ENCODE results near the gene CYTL1. TPM values are rescaled to one million over a fixed set of nuclear protein-coding genes. Genes with fewer than 3 reads are reported as not detected.
"Not testable (repeated sequence)": the region's sequence is repeated elsewhere in the genome, so short reads cannot be mapped to it uniquely, and the experiment has no call there.

The CYTL1 gene
- total RNA-seq, 1 donor, result 1.3 TPM

DNA sequence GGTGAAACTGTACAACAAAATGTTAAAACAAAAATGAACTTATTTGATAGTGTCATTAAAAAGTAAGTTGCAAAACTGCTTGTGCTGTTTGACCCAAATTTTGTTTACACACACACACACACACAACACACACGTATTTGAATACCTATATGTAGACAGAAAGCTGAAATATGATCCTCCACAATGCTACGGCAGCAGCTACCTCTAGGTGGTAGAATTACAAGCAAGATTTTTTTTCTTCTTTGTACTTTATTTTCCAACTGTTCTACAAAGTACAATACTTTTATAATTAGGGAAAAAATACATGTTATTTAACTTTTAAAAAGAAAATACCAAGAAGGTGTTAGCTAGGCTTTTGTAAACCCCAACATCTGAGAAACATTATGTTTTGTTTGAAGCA, 1.2 kb downstream of the CYTL1 start:
- no peak overlapping the region for H3K4me3 ChIP-seq (ENCODE audit: low read depth, low read length)
- TF ChIP-seq, protein P1, sequence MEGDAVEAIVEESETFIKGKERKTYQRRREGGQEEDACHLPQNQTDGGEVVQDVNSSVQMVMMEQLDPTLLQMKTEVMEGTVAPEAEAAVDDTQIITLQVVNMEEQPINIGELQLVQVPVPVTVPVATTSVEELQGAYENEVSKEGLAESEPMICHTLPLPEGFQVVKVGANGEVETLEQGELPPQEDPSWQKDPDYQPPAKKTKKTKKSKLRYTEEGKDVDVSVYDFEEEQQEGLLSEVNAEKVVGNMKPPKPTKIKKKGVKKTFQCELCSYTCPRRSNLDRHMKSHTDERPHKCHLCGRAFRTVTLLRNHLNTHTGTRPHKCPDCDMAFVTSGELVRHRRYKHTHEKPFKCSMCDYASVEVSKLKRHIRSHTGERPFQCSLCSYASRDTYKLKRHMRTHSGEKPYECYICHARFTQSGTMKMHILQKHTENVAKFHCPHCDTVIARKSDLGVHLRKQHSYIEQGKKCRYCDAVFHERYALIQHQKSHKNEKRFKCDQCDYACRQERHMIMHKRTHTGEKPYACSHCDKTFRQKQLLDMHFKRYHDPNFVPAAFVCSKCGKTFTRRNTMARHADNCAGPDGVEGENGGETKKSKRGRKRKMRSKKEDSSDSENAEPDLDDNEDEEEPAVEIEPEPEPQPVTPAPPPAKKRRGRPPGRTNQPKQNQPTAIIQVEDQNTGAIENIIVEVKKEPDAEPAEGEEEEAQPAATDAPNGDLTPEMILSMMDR (IDR thresholded peaks at IDR 0.05; ENCODE audit: insufficient read depth, low read depth, low read length), result peak; percentile 8
- DNase-seq (ENCODE audit: low read depth), result no peak

DNA sequence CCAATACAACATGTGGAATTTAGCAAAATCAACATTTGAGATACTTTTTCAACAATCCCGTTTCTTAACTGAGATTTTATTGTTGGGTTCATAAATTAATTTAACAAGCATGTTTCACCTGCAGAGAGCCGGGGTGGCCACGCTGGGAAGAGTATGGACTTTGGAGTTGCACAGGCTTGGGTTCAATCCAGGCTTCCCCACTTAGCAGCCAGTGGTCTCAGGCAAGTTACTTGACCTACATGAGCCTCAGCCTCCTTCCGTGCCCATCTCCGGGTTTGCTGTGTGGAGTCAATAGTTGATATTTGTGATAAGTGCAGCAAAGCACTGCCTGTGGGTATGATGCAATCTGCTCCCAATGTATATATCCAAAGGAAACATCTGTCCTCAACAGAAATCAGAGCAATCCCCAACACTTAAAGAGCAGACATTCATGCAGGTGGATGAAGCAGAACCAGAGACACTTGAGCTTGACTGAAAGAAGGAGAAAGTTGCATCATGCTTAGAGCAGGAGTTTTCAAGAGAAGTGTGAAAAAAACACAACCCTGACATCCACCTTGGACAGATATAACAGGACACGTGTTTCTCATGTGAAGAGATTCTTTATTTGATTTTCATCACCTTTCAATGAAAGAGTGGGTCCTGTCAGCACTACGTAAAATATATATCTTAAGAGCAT, 5.1 kb downstream of the CYTL1 start:
- TF ChIP-seq, protein P1 (IDR thresholded peaks at IDR 0.05; ENCODE audit: insufficient read depth, low read depth, low read length), result no peak
- H3K4me3 ChIP-seq (ENCODE audit: low read depth, low read length), result no peak overlapping the region
- peak; percentile 41 for DNase-seq (ENCODE audit: low read depth)

DNA sequence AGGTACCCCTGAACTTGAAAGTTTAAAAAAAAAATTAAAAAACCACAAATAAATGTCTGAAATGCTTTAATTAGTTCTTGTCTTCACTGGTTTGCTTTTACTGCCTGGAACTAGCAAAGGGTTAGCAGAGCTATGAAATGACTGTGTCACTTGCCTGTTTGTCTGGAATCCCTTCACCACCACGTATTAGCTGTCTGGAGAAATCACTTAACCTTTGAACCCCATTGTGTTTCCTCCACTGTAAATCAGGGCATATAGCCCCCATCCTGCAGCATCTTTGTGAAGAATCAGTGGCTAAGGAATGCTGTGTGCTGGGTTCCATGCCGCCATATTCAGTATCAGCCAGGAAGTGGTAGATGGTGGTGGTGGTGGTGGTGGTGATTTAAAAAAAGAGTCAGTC, 6.3 kb downstream of the CYTL1 start:
- no peak for DNase-seq (ENCODE audit: low read depth)
- TF ChIP-seq, protein P1 (IDR thresholded peaks at IDR 0.05; ENCODE audit: insufficient read depth, low read depth, low read length), result no peak

DNA sequence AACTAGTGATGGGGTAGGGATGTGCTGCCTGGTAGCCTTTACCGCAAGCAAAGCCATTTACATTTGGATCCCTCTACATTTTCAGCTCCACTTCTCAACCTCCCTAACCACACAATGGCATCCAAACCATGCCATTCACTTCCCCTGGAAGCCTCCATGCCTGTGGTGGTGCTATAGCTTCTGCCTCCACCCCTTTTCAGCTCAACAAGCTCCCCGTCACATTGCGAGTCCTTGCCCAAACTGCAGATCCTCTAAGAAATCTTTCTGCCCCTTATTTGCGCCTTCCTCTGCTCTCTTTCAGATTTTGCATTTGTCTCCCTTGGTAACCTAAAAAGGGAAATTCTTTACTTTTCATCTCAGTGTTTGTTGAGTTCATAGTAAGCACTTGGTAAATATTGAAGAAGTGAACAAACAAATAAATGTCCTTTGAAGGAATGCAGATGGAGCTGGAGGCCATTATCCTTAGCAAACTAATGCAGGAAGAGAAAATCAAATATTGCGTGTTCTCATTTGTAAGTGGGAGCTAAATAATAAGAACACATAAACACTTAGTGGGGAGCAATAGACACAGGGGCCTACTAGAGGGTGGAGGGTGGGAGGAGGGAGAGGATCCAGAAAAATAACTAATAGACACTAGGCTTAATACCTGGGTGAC, 6.9 kb downstream of the CYTL1 start:
- no peak overlapping the region for H3K4me3 ChIP-seq (ENCODE audit: low read depth, low read length)
- TF ChIP-seq, protein P1 (IDR thresholded peaks at IDR 0.05; ENCODE audit: insufficient read depth, low read depth, low read length), result no peak
- DNase-seq (ENCODE audit: low read depth), result no peak

More for the DNA sequence above, 6.3 kb downstream of the CYTL1 start:
- no peak overlapping the region for H3K4me3 ChIP-seq (ENCODE audit: low read depth, low read length)

DNA sequence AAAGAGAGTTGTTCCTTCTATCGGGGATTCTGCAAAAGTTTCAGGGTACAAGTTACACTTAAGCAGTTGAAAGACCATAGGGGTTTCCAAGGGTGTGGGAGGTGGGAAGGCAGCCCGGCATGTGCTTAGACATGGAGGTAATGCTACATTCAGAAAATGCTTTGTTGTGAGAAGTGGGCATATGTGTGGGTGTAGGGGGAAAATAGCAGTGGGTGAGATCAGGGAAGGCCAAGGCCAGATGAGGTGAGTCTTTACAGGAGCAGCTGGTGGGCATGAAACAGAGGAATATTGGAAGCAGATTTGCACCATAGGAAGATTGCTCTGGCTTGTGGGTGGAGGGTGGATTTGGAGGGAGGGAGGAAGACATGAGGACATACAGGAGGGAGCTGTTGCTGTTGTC, 8.3 kb downstream of the CYTL1 start:
- TF ChIP-seq, protein P1 (IDR thresholded peaks at IDR 0.05; ENCODE audit: insufficient read depth, low read depth, low read length), result no peak
- H3K4me3 ChIP-seq (ENCODE audit: low read depth, low read length), result no peak overlapping the region
- DNase-seq (ENCODE audit: low read depth), result no peak

DNA sequence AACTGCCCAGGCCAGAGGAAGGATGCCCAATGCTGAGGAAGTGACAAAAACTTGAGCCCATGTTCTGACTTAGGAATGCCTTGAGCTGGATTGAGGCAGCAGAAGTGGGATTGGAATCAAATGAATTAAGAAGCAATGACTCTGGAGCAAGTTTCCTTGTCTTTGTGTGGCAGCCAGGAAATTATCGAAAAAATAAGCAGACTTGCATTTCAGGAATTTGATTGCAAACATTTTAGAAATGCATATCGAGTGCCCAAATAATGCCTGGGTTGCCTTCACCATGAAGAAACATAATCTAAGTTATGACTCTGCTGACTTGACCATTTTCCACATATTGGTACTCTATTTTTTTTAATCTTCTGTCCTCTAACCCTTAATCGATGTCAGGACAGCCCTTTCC, 9.5 kb downstream of the CYTL1 start:
- H3K4me3 ChIP-seq (ENCODE audit: low read depth, low read length), result no peak overlapping the region
- DNase-seq (ENCODE audit: low read depth), result no peak
- TF ChIP-seq, protein P1 (IDR thresholded peaks at IDR 0.05; ENCODE audit: insufficient read depth, low read depth, low read length), result no peak

DNA sequence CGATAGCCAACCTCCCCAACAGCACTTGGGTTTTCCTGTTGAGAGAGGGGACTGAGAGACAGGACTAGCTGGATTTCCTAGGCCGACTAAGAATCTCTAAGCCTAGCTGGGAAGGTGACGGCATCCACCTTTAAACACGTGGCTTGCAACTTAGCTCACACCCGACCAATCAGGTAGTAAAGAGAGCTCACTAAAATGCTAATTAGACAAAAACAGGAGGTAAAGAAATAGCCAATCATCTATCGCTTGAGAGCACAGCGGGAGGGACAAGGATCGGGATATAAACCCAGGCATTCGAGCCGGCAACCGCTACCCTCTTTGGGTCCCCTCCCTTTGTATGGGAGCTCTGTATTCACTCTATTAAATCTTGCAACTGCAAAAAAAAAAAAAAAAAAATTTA, 12.3 kb downstream of the CYTL1 start:
- DNase-seq (ENCODE audit: low read depth); H3K4me3 ChIP-seq (ENCODE audit: low read depth, low read length): not testable (repeated sequence)

Data from fibroblast of villous mesenchyme (primary cell).